WTC11 (cell line): Measurements from ENCODE around the gene TMEM30B. TPM values are rescaled to one million over a fixed set of nuclear protein-coding genes. Genes with fewer than 3 reads are reported as not detected.
A peak's percentile ranks its signal among the peaks of the same experiment; 100 is the strongest.

ENCODE experiments used
- ATAC-seq: fragments of 200-7000 bp; cut with Tn5 transposase; 2 replicates; pipeline ENCODE4 v1.10.0; 2021; ENCODE audit warnings: mild to moderate bottlenecking, moderate library complexity
- CTCF ChIA-PET: fragments of 300-600 bp; sonication (Branson Sonifier 250); formaldehyde crosslinking; loops from one replicate; lab custom pipeline; 2021; ENCODE audit warnings: antibody characterized with exemption; lab: Charles Lee
- POLR2A ChIA-PET: fragments of 350-600 bp; sonication (Branson Sonifier 250); formaldehyde crosslinking; loops from one replicate; lab custom pipeline; 2021; ENCODE audit warnings: antibody characterized with exemption; lab: Charles Lee
- DNase-seq: peaks from one replicate; pipeline ENCODE4 v3.0.0; 2021; ENCODE audit warnings: low spot score
- H3K27ac Mint-ChIP-seq: 2 replicates; pipeline ENCODE4 v1.8.0; 2021; ENCODE audit warnings: mixed read lengths
- H3K27me3 Mint-ChIP-seq: 2 replicates; pipeline ENCODE4 v1.8.0; 2021; ENCODE audit warnings: low read depth, mild to moderate bottlenecking, moderate library complexity, mixed read lengths
- H3K36me3 Mint-ChIP-seq: 2 replicates; pipeline ENCODE4 v1.8.0; 2021; ENCODE audit warnings: mixed read lengths
- H3K4me1 Mint-ChIP-seq: 2 replicates; pipeline ENCODE4 v1.8.0; 2022; ENCODE audit warnings: mixed read lengths
- H3K4me3 Mint-ChIP-seq: 2 replicates; pipeline ENCODE4 v1.8.0; 2021; ENCODE audit warnings: mild to moderate bottlenecking, moderate library complexity, mixed read lengths
- H3K9me3 Mint-ChIP-seq: 2 replicates; pipeline ENCODE4 v1.8.0; 2021; ENCODE audit warnings: mixed read lengths
- AR ChIP-seq: fragments of 250-450 bp; sonication (Bioruptor Pico); IDR thresholded peaks from 2 replicates; pipeline ENCODE4 v1.9.0; 2021; ENCODE audit warnings: mild to moderate bottlenecking
- ATF1 ChIP-seq: sonication (generic); formaldehyde crosslinking; IDR thresholded peaks from 2 replicates; pipeline ENCODE4 v1.8.1; 2023; ENCODE audit warnings: mild to moderate bottlenecking, moderate library complexity, missing genetic modification reagents
- CBFB ChIP-seq: sonication (generic); formaldehyde crosslinking; IDR thresholded peaks from 2 replicates; pipeline ENCODE4 v1.8.1; 2022; ENCODE audit warnings: mild to moderate bottlenecking, low read depth, missing genetic modification reagents
- CREM ChIP-seq: sonication (generic); formaldehyde crosslinking; IDR thresholded peaks from 2 replicates; pipeline ENCODE4 v1.8.1; 2022; ENCODE audit warnings: mild to moderate bottlenecking, missing genetic modification reagents, moderate library complexity
- ELF4 ChIP-seq: sonication (generic); formaldehyde crosslinking; IDR thresholded peaks from 2 replicates; pipeline ENCODE4 v1.8.1; 2022; ENCODE audit warnings: low read depth, mild to moderate bottlenecking, moderate library complexity, missing genetic modification reagents
- ERG ChIP-seq: fragments of 250-450 bp; sonication (Bioruptor Pico); IDR thresholded peaks from 2 replicates; pipeline ENCODE4 v1.8.0; 2021; ENCODE audit warnings: mild to moderate bottlenecking
- ETV6 ChIP-seq: sonication (generic); formaldehyde crosslinking; IDR thresholded peaks from 2 replicates; pipeline ENCODE4 v1.8.1; 2022; ENCODE audit warnings: mild to moderate bottlenecking, missing genetic modification reagents
- GRHL2 ChIP-seq: fragments of 250-450 bp; sonication (Bioruptor Pico); IDR thresholded peaks from 2 replicates; pipeline ENCODE4 v1.8.0; 2022; ENCODE audit warnings: mild to moderate bottlenecking, moderate library complexity; ENCODE audit not compliant: insufficient replicate concordance, severe bottlenecking
- GTF2I ChIP-seq: fragments of 250-450 bp; sonication (Bioruptor Pico); conservative IDR thresholded peaks from 2 replicates; pipeline ENCODE4 v1.4.0; 2021; ENCODE audit warnings: mild to moderate bottlenecking
- JUN ChIP-seq: sonication (generic); formaldehyde crosslinking; IDR thresholded peaks from 2 replicates; pipeline ENCODE4 v1.8.0; 2023; ENCODE audit warnings: mild to moderate bottlenecking, missing genetic modification reagents
- KAT7 ChIP-seq: sonication (generic); formaldehyde crosslinking; IDR thresholded peaks from 2 replicates; pipeline ENCODE4 v1.8.1; 2023; ENCODE audit warnings: missing genetic modification reagents, mild to moderate bottlenecking, borderline replicate concordance
- MYBL2 ChIP-seq: sonication (generic); formaldehyde crosslinking; IDR thresholded peaks from 2 replicates; pipeline ENCODE4 v1.8.1; 2023; ENCODE audit warnings: mild to moderate bottlenecking, moderate library complexity, missing genetic modification reagents
- NR2C2 ChIP-seq: sonication (generic); formaldehyde crosslinking; IDR thresholded peaks from 2 replicates; pipeline ENCODE4 v1.8.0; 2022; ENCODE audit warnings: mild to moderate bottlenecking, missing genetic modification reagents
- SMAD3 ChIP-seq: sonication (generic); formaldehyde crosslinking; IDR thresholded peaks from 2 replicates; pipeline ENCODE4 v1.8.0; 2022; ENCODE audit warnings: missing genetic modification reagents, mild to moderate bottlenecking, borderline replicate concordance
- SOX15 ChIP-seq: fragments of 250-450 bp; sonication (Bioruptor Pico); IDR thresholded peaks from 2 replicates; pipeline ENCODE4 v1.9.0; 2021; ENCODE audit warnings: mild to moderate bottlenecking
- STAT6 ChIP-seq: sonication (generic); formaldehyde crosslinking; conservative IDR thresholded peaks from 2 replicates; pipeline ENCODE4 v1.8.1; 2023; ENCODE audit warnings: mild to moderate bottlenecking, low read depth, missing genetic modification reagents, moderate library complexity
- TP53 ChIP-seq: sonication (generic); formaldehyde crosslinking; IDR thresholded peaks from 2 replicates; pipeline ENCODE4 v1.8.1; 2023; ENCODE audit warnings: mild to moderate bottlenecking, missing genetic modification reagents
- USF1 ChIP-seq: sonication (generic); formaldehyde crosslinking; IDR thresholded peaks from 2 replicates; pipeline ENCODE4 v1.8.0; 2022; ENCODE audit warnings: mild to moderate bottlenecking, missing genetic modification reagents
- ZMAT4 ChIP-seq: fragments of 250-450 bp; sonication (Bioruptor Pico); IDR thresholded peaks from 2 replicates; pipeline ENCODE4 v1.9.0; 2021; ENCODE audit warnings: mild to moderate bottlenecking
- ZNF317 ChIP-seq: sonication (generic); formaldehyde crosslinking; IDR thresholded peaks from 2 replicates; pipeline ENCODE4 v1.8.1; 2023; ENCODE audit warnings: low read depth, mild to moderate bottlenecking, moderate library complexity, missing genetic modification reagents, borderline replicate concordance
- ZNF396 ChIP-seq: fragments of 250-450 bp; sonication (Bioruptor Pico); IDR thresholded peaks from 2 replicates; pipeline ENCODE4 v1.8.0; 2021; ENCODE audit warnings: mild to moderate bottlenecking, moderate library complexity, borderline replicate concordance
- ZNF416 ChIP-seq: fragments of 250-450 bp; sonication (Bioruptor Pico); IDR thresholded peaks from 2 replicates; pipeline ENCODE4 v1.9.0; 2021; ENCODE audit warnings: mild to moderate bottlenecking, inconsistent platforms
- ZNF425 ChIP-seq: fragments of 250-450 bp; sonication (Bioruptor Pico); conservative IDR thresholded peaks from 2 replicates; pipeline ENCODE4 v1.9.0; 2021; ENCODE audit warnings: mild to moderate bottlenecking
- ZNF512 ChIP-seq: sonication (generic); formaldehyde crosslinking; IDR thresholded peaks from 2 replicates; pipeline ENCODE4 v1.8.1; 2022; ENCODE audit warnings: missing genetic modification reagents, borderline replicate concordance
- ZNF671 ChIP-seq: fragments of 250-450 bp; sonication (Bioruptor Pico); IDR thresholded peaks from 2 replicates; pipeline ENCODE4 v1.8.0; 2021; ENCODE audit warnings: mild to moderate bottlenecking
- total RNA-seq: library from RNA; stranded (reverse); gene quantifications from 3 replicates; pipeline ENCODE4 v1.2.3, GENCODE V29; 2021

Gene TMEM30B
- total RNA-seq, 1 experiment from 2014 or later = 17.8 TPM

GRCh38 chr14:61280092-61280525 lies 1.0 kb downstream of the TMEM30B start (continued):
- TF ChIP-seq JUN (CRISPR knock-in tag) (0 out of 2 replicates have a peak, but pooled peaks have one; percentile 69), AR (CRISPR knock-in tag) (no peak), SMAD3 (CRISPR knock-in tag) (no peak), ZNF396 (CRISPR knock-in tag) (no peak), ATF1 (CRISPR knock-in tag) (0 out of 2 replicates have a peak, but pooled peaks have one; percentile 29), GTF2I (CRISPR knock-in tag) (no peak), MYBL2 (no peak)

- Mint-ChIP-seq H3K4me3 (peak overlapping the region; percentile 82; the same call in 1 of the 2 replicates), H3K36me3 (no peaks in the 10 kb centered on the region)
- CTCF ChIA-PET = interaction anchor here (2.3 kb wide), 1 partner anchor 10 kb away, joined by 9 read pairs; no protein-coding TSS in a partner anchor
- TF ChIP-seq STAT6 (CRISPR knock-in tag) (no peak), ERG (CRISPR knock-in tag) (no peak), TP53 (CRISPR knock-in tag) (no peak), NR2C2 (no peak), USF1 (CRISPR knock-in tag) (no peak), GRHL2 (no peak), ZNF671 (CRISPR knock-in tag) (no peak), SMAD3 (CRISPR knock-in tag) (no peak), ZNF416 (CRISPR knock-in tag) (no peak), CREM (CRISPR knock-in tag) (no peak), CBFB (CRISPR knock-in tag) (no peak), ZNF317 (CRISPR knock-in tag) (no peak), ZMAT4 (no peak), ZNF512 (no peak), ETV6 (no peak), SOX15 (no peak), ELF4 (CRISPR knock-in tag) (no peak), ZNF425 (CRISPR knock-in tag) (no peak), KAT7 (CRISPR knock-in tag) (no peak)
- TF ChIP-seq, all 79 proteins: peak for 0
- H3K27me3 Mint-ChIP-seq = peaks cover 21% of the 10 kb centered on the region
- H3K27ac Mint-ChIP-seq = no peak overlapping the region
- DNase-seq = no peak
- no peaks in the 10 kb centered on the region for H3K9me3 Mint-ChIP-seq
- POLR2A ChIA-PET = no interaction called here
- peaks cover 20% of the 10 kb centered on the region for H3K4me1 Mint-ChIP-seq
- ATAC-seq = no peak
These were observed 2.1 kb downstream of the TMEM30B start for GRCh38 chr14:61279082-61279481.
